ENCODE measurements around the gene TCF12.

The TCF12 gene

GRCh38 chr15:57171426-57171825, 253.0 kb downstream of the TCF12 start:
- no peak for DNase-seq (ENCODE audit: low spot score)

GRCh38 chr15:57172925-57173324, 254.5 kb downstream of the TCF12 start:
- no peak for DNase-seq (ENCODE audit: low spot score)

GRCh38 chr15:57183041-57183440, 264.6 kb downstream of the TCF12 start:
- DNase-seq (ENCODE audit: low spot score), result no peak

DNA sequence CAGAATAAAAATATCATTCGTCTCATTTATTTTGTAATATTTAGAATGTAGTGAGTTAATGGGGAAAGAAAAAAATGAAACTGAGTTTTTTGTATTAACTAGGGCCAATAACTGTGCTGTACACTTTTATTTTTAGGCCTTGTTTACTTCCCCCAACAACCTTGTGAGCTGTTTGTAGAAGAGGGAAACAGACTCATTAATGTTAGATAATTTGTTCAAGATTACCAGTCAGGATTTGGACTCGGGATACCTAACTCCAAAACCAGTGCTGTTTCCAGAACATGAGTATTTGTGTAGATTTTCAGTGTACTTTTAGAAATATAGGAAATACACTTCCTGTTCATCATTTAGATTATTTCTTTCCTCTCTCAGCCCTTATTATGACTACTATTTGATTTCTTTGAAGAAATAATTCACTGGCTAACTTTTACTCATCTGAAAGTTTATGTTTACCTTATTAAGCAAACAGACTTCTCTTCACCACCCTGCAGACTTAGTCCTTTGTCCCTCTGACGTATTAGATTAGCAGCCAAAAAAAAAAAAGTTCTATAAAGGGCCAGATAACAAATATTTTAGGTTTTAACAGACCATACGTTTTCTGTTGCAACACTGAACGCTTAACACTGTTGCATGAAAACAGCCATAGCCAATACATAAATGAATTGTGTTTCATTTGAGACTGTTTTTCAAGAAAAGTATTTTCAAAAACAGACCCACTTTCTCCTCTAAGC, 265.3 kb downstream of the TCF12 start:
- DNase-seq (ENCODE audit: low spot score), result no peak

DNA sequence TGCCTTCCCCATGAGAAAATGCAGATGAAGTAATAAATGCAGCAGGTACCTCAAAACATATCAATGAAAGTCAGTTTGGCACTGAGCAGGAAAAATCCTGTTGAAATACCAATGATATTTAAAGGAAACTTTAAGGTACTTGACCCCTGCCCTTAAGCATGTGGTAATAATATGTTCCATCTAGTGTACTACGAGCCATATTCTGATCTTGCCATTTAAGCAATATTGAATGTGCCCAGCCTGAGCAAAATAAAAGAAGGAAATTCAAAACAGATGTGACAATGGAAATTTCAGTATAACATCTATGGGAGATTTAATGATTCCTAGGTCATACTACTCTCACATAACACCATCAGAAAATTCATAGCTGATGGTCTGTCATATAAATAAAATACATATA, 266.1 kb downstream of the TCF12 start:
- DNase-seq (ENCODE audit: low spot score), result no peak

- no peak for DNase-seq (ENCODE audit: low spot score)
Observed at GRCh38 chr15:57185507-57186074, 267.1 kb downstream of the TCF12 start.

DNA sequence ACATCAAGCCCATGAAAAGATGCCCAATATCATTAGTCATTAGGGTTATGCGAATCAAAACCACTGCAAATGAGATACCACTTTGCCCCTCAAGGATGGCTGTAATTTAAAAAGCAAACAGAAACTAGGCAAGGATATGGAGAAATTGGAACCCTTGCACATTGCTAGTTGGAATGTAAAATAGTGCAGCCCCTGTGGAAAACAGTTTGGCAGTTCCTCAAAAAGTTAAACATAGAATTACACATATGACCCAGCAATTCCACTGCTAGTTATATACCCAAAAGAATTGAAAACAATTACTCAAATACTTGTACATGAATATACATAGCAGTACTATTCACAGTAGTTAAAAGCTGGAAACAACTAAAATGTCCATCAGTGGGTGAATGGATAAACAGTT, 271.0 kb downstream of the TCF12 start:
- no peak for DNase-seq (ENCODE audit: low spot score)

DNA sequence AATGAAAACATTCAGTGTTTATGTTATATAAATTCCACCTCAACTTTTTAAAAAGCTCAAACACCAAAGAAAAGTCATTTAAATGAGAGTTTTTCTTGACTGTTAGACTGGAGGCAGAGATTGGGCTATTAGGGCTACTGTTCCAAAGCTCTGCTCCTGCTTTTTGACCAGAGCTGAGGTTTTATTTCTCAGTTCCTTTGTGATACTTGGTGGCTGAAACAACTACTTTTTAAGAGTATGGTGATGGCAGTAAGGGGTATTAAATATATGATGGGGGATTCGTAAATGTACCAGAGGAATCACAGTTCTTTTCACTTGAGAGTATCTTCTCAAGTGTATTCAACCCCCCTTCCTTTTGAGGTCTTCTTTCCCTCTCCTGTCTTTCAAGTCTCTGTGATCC, 271.8 kb downstream of the TCF12 start:
- DNase-seq (ENCODE audit: low spot score), result no peak

DNA sequence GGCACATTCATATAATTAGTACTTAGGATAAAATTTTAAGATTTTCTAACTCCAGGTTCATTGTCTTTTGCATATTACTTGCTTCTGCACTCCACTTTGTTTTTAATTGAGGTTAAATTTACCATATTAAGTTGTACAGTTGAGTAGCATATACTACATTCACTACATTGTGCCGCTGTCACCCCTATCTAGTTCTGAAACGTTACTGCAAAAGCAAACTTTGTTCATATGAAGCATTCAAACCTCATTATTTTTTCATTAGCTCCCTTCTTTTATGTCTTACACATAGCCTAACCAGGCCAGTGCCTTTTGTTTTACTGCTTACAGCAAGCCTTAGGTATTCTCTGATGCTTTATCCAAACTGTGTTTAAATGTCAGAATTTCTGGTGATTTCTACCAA, 274.7 kb downstream of the TCF12 start:
- DNase-seq (ENCODE audit: low spot score), result no peak

- DNase-seq (ENCODE audit: low spot score), result no peak
Observed at GRCh38 chr15:57195326-57195725, 276.9 kb downstream of the TCF12 start.

DNA sequence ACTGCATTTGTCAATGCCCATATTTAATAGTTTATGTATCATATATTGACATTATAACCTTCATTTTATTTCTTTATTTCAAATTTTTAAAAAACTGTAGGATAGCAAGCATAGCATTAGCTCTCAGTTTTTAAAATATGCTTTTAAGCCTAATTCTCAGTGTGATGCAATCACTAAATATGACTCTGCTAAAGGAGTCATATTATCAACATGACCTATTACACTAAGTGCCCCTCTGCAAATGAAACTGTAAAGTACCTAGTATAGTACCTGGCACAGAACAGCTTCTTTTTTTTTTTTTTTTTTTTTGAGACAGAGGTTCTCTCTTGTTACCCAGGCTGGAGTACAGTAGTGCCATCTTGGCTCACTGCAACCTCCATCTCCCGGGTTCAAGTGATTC, 278.4 kb downstream of the TCF12 start:
- no peak for DNase-seq (ENCODE audit: low spot score)

GRCh38 chr15:57198131-57198530, 279.7 kb downstream of the TCF12 start:
- no peak for DNase-seq (ENCODE audit: low spot score)

GRCh38 chr15:57198654-57199291, 280.3 kb downstream of the TCF12 start:
- no peak for DNase-seq (ENCODE audit: low spot score)

DNA sequence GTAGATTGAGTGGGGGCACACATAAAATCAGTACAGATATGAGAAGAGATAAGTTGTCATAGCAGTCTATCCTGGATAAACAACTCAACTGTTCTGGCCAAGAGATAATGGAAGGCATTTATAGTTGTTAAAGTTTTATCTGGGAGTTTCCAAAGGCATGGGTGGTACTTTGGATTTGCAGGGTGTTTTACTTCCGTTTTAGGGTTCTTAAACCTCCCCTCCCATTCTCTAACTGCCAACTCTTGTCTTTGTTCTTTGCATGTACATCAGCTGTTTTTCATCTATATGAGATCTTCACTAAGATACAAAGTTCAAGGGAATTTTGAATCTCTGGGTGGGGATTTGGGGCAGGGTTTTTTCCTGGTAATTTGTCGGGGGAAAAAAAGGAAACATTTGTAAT, 283.1 kb downstream of the TCF12 start:
- DNase-seq (ENCODE audit: low spot score), result no peak

- no peak for DNase-seq (ENCODE audit: low spot score)
Observed at GRCh38 chr15:57203906-57204305, 285.5 kb downstream of the TCF12 start.

GRCh38 chr15:57205027-57205855, 286.8 kb downstream of the TCF12 start:
- no peak for DNase-seq (ENCODE audit: low spot score)

DNA sequence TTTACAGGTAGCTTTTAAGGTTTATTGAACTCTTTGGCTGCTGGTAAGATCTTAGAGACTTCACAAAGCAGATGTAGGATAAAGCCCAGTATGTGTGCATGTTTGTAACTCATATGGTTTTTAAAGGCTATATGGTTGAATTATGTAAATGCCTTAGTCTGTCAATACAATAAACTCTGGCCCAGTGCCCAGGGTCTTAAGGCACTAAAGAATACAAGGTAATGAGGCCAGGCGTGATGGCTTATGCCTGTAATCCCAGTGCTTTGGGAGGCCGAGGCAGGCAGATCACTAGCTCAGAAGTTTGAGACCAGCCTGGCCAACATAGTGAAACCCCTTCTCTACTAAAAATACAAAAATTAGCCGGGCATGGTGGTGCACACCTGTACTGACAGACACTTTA, 287.6 kb downstream of the TCF12 start:
- DNase-seq (ENCODE audit: low spot score), result no peak

- peak; percentile 5 for DNase-seq (ENCODE audit: low spot score)
Observed at GRCh38 chr15:57213862-57214261, 295.4 kb downstream of the TCF12 start.

- DNase-seq (ENCODE audit: low spot score), result no peak
Observed at GRCh38 chr15:57215326-57215725, 296.9 kb downstream of the TCF12 start.

DNA sequence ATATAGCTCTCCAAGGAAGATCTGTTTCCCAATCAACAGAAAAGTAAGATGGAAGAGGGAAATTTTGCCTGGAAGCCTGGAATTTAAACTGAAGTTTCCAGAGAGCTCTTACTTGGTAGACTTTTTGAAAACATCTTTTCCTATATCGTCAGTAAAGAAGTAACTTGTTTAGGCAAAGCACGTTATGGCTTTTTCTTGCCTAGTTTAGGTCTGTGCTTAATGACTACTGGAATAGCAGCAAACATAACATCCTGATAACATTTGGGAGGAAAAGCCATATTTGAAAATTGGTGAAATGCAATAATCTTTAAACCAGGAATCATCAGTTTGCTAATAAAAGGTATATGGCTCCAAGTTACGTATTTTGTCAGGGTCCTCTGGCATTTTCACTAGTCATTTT, 297.4 kb downstream of the TCF12 start:
- no peak for DNase-seq (ENCODE audit: low spot score)

GRCh38 chr15:57216288-57216687, 297.8 kb downstream of the TCF12 start:
- DNase-seq (ENCODE audit: low spot score), result no peak

DNA sequence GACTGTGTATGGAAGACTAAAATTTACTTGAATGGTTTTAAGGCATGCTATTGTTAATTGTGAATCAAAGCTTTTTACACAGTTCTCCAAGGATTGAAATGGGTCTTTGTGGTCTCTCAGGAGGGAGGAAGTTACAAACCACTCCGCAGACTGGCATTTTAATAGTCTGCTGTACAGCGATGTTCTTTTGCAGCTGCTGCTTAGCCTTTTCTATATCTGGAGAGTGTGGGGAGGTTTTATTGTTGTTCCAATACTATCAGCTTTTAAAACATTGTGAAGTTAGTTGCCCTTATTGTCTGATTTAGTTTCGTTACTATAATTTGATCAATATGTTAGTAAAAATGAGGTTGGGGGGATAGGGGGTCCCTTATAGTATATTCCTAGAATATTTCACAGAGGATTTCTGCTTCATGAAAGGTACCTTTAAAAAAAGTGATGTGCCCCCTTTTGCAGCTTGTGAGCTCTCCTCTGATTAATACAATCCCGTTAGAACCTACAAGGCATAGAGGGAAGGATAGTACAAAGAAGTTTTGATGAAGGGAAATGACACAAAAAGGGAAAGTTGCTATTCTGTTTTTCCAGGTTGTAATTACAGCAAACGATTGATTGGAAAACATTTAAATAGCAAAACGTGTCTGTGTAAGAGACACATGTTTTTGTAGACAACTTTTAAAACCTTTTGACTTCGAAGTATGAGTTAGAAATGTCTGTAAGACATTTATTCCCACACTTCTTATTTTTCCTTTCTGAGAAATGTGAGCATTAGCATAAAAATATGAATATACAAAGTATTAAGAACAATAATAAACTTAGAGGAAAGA, 299.5 kb downstream of the TCF12 start:
- DNase-seq (ENCODE audit: low spot score), result no peak
